ENCODE measurements around the gene PIGK. TPM values are rescaled to one million over a fixed set of nuclear protein-coding genes. Genes with fewer than 3 reads are reported as not detected.

PIGK gene
- total RNA-seq, 1 donor from 2014 or later: 17.4 TPM

- no peak overlapping the region for H3K4me3 ChIP-seq (ENCODE audit: low read depth, low read length)
- H3K27me3 ChIP-seq (ENCODE audit: control insufficient read depth, insufficient read depth, low read length): no peaks in the 10 kb centered on the region
- DNase-seq (ENCODE audit: low read depth): no peak
- no peak for FAIRE-seq
- TF ChIP-seq, protein P1, sequence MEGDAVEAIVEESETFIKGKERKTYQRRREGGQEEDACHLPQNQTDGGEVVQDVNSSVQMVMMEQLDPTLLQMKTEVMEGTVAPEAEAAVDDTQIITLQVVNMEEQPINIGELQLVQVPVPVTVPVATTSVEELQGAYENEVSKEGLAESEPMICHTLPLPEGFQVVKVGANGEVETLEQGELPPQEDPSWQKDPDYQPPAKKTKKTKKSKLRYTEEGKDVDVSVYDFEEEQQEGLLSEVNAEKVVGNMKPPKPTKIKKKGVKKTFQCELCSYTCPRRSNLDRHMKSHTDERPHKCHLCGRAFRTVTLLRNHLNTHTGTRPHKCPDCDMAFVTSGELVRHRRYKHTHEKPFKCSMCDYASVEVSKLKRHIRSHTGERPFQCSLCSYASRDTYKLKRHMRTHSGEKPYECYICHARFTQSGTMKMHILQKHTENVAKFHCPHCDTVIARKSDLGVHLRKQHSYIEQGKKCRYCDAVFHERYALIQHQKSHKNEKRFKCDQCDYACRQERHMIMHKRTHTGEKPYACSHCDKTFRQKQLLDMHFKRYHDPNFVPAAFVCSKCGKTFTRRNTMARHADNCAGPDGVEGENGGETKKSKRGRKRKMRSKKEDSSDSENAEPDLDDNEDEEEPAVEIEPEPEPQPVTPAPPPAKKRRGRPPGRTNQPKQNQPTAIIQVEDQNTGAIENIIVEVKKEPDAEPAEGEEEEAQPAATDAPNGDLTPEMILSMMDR (IDR thresholded peaks at IDR 0.05; ENCODE audit: insufficient read depth, low read length, severe bottlenecking): no peak
- H3K36me3 ChIP-seq (ENCODE audit: control insufficient read depth, insufficient read depth, low read length): no peaks in the 10 kb centered on the region
Observed at GRCh38 chr1:77245830-77246229, 26.6 kb upstream of the PIGK start.

- TF ChIP-seq, protein P1 (IDR thresholded peaks at IDR 0.05; ENCODE audit: insufficient read depth, low read length, severe bottlenecking): no peak
- H3K4me3 ChIP-seq (ENCODE audit: low read depth, low read length): no peak overlapping the region
- FAIRE-seq (no peak), DNase-seq (ENCODE audit: low read depth) (no peak)
- H3K27me3 ChIP-seq (ENCODE audit: control insufficient read depth, insufficient read depth, low read length): no peaks in the 10 kb centered on the region
- H3K36me3 ChIP-seq (ENCODE audit: control insufficient read depth, insufficient read depth, low read length): no peaks in the 10 kb centered on the region
Observed at GRCh38 chr1:77239311-77239710, 20.1 kb upstream of the PIGK start.

GRCh38 chr1:77238462-77238861, 19.2 kb upstream of the PIGK start:
- FAIRE-seq (no peak), DNase-seq (ENCODE audit: low read depth) (no peak)
- no peaks in the 10 kb centered on the region for H3K36me3 ChIP-seq (ENCODE audit: control insufficient read depth, insufficient read depth, low read length)
- no peak overlapping the region for H3K4me3 ChIP-seq (ENCODE audit: low read depth, low read length)
- TF ChIP-seq, protein P1 (IDR thresholded peaks at IDR 0.05; ENCODE audit: insufficient read depth, low read length, severe bottlenecking): no peak
- H3K27me3 ChIP-seq (ENCODE audit: control insufficient read depth, insufficient read depth, low read length): no peaks in the 10 kb centered on the region

- no peak for FAIRE-seq
- Histone ChIP-seq H3K36me3 (ENCODE audit: control insufficient read depth, insufficient read depth, low read length) (no peaks in the 10 kb centered on the region), H3K27me3 (ENCODE audit: control insufficient read depth, insufficient read depth, low read length) (no peaks in the 10 kb centered on the region), H3K4me3 (ENCODE audit: low read depth, low read length) (no peak overlapping the region)
- TF ChIP-seq, protein P1 (IDR thresholded peaks at IDR 0.05; ENCODE audit: insufficient read depth, low read length, severe bottlenecking): no peak
- DNase-seq (ENCODE audit: low read depth): no peak
Observed at GRCh38 chr1:77234943-77235342, 15.7 kb upstream of the PIGK start.

GRCh38 chr1:77234096-77234495, 14.9 kb upstream of the PIGK start:
- Histone ChIP-seq H3K27me3 (ENCODE audit: control insufficient read depth, insufficient read depth, low read length) (no peaks in the 10 kb centered on the region), H3K36me3 (ENCODE audit: control insufficient read depth, insufficient read depth, low read length) (no peaks in the 10 kb centered on the region), H3K4me3 (ENCODE audit: low read depth, low read length) (no peak overlapping the region)
- FAIRE-seq (no peak), DNase-seq (ENCODE audit: low read depth) (no peak)
- TF ChIP-seq, protein P1 (IDR thresholded peaks at IDR 0.05; ENCODE audit: insufficient read depth, low read length, severe bottlenecking): no peak

- FAIRE-seq (no peak), DNase-seq (ENCODE audit: low read depth) (no peak)
- TF ChIP-seq, protein P1 (IDR thresholded peaks at IDR 0.05; ENCODE audit: insufficient read depth, low read length, severe bottlenecking): no peak
- Histone ChIP-seq H3K4me3 (ENCODE audit: low read depth, low read length) (no peak overlapping the region), H3K36me3 (ENCODE audit: control insufficient read depth, insufficient read depth, low read length) (no peaks in the 10 kb centered on the region), H3K27me3 (ENCODE audit: control insufficient read depth, insufficient read depth, low read length) (no peaks in the 10 kb centered on the region)
Observed at GRCh38 chr1:77232829-77233228, 13.6 kb upstream of the PIGK start.

All from bronchial epithelial cell (primary cell).